Activated naive CD8-positive, alpha-beta T cell (primary cell): ENCODE results near the gene NSMF.
A peak's percentile ranks its signal among the peaks of the same experiment; 100 is the strongest.
"Not testable (repeated sequence)": the region's sequence is repeated elsewhere in the genome, so short reads cannot be mapped to it uniquely, and the experiment has no call there.

Experiments
- H3K27ac Mint-ChIP-seq: one replicate; pipeline ENCODE4 v1.8.0; 2021; ENCODE audit warnings: mixed read lengths
- H3K27me3 Mint-ChIP-seq: one replicate; pipeline ENCODE4 v1.8.0; 2021; ENCODE audit warnings: mixed read lengths
- H3K36me3 Mint-ChIP-seq: one replicate; pipeline ENCODE4 v1.8.0; 2021; ENCODE audit warnings: mixed read lengths
- H3K4me1 Mint-ChIP-seq: one replicate; pipeline ENCODE4 v1.8.0; 2021; ENCODE audit warnings: low read depth, mixed read lengths
- H3K4me3 Mint-ChIP-seq: one replicate; pipeline ENCODE4 v1.8.0; 2021; ENCODE audit warnings: mild to moderate bottlenecking, mixed read lengths
- H3K9me3 Mint-ChIP-seq: one replicate; pipeline ENCODE4 v1.8.0; 2021; ENCODE audit warnings: low read depth, mixed read lengths

NSMF gene

GRCh38 chr9:137458194-137459151 lies 661 bp downstream of the NSMF start:
- H3K27ac Mint-ChIP-seq, result no peak overlapping the region
- H3K4me1 Mint-ChIP-seq, result peaks cover 30% of the 10 kb centered on the region
- no peaks in the 10 kb centered on the region for H3K27me3 Mint-ChIP-seq
- H3K9me3 Mint-ChIP-seq, result no peaks in the 10 kb centered on the region
- H3K36me3 Mint-ChIP-seq, result no peaks in the 10 kb centered on the region
- H3K4me3 Mint-ChIP-seq, result no peak overlapping the region

GRCh38 chr9:137457406-137458193 lies 1.5 kb downstream of the NSMF start:
- no peak overlapping the region for H3K27ac Mint-ChIP-seq
- peaks cover 25% of the 10 kb centered on the region for H3K4me1 Mint-ChIP-seq
- no peaks in the 10 kb centered on the region for H3K27me3 Mint-ChIP-seq
- H3K36me3 Mint-ChIP-seq, result no peaks in the 10 kb centered on the region
- no peaks in the 10 kb centered on the region for H3K9me3 Mint-ChIP-seq
- H3K4me3 Mint-ChIP-seq, result peak overlapping the region; percentile 32

GRCh38 chr9:137456864-137457405 lies 2.2 kb downstream of the NSMF start:
- H3K4me3 Mint-ChIP-seq, result peak overlapping the region; percentile 20
- no peaks in the 10 kb centered on the region for H3K9me3 Mint-ChIP-seq
- H3K36me3 Mint-ChIP-seq, result no peaks in the 10 kb centered on the region
- no peak overlapping the region for H3K27ac Mint-ChIP-seq
- no peaks in the 10 kb centered on the region for H3K27me3 Mint-ChIP-seq
- peaks cover 26% of the 10 kb centered on the region for H3K4me1 Mint-ChIP-seq

GRCh38 chr9:137456061-137456863 lies 2.9 kb downstream of the NSMF start:
- H3K4me1 Mint-ChIP-seq, result peaks cover 26% of the 10 kb centered on the region
- no peaks in the 10 kb centered on the region for H3K27me3 Mint-ChIP-seq
- H3K36me3 Mint-ChIP-seq, result no peaks in the 10 kb centered on the region
- H3K4me3 Mint-ChIP-seq, result peak overlapping the region; percentile 56
- H3K9me3 Mint-ChIP-seq, result no peaks in the 10 kb centered on the region
- H3K27ac Mint-ChIP-seq, result no peak overlapping the region

- no peaks in the 10 kb centered on the region for H3K9me3 Mint-ChIP-seq
- no peak overlapping the region for H3K27ac Mint-ChIP-seq
- no peaks in the 10 kb centered on the region for H3K36me3 Mint-ChIP-seq
- H3K4me1 Mint-ChIP-seq, result peaks cover 22% of the 10 kb centered on the region
- H3K27me3 Mint-ChIP-seq, result no peaks in the 10 kb centered on the region
- H3K4me3 Mint-ChIP-seq, result peak overlapping the region; percentile 35
Observed at GRCh38 chr9:137455359-137455991, 3.7 kb downstream of the NSMF start.

GRCh38 chr9:137454597-137455358 lies 4.4 kb downstream of the NSMF start:
- H3K36me3 Mint-ChIP-seq, result no peaks in the 10 kb centered on the region
- no peaks in the 10 kb centered on the region for H3K27me3 Mint-ChIP-seq
- no peak overlapping the region for H3K27ac Mint-ChIP-seq
- H3K9me3 Mint-ChIP-seq, result no peaks in the 10 kb centered on the region
- H3K4me3 Mint-ChIP-seq, result peak overlapping the region; percentile 54
- peaks cover 24% of the 10 kb centered on the region for H3K4me1 Mint-ChIP-seq

GRCh38 chr9:137454145-137454596 lies 5.0 kb downstream of the NSMF start:
- Mint-ChIP-seq H3K36me3 (no peaks in the 10 kb centered on the region), H3K27ac (no peak overlapping the region), H3K4me1 (peaks cover 20% of the 10 kb centered on the region), H3K4me3 (peak overlapping the region; percentile 54), H3K9me3 (no peaks in the 10 kb centered on the region), H3K27me3 (no peaks in the 10 kb centered on the region)

GRCh38 chr9:137453643-137454081 lies 5.5 kb downstream of the NSMF start:
- Mint-ChIP-seq H3K4me1 (peaks cover 20% of the 10 kb centered on the region), H3K36me3 (no peaks in the 10 kb centered on the region), H3K9me3 (no peaks in the 10 kb centered on the region), H3K4me3 (no peak overlapping the region), H3K27ac (no peak overlapping the region), H3K27me3 (no peaks in the 10 kb centered on the region)

GRCh38 chr9:137452761-137453642 lies 6.1 kb downstream of the NSMF start:
- peaks cover 20% of the 10 kb centered on the region for H3K4me1 Mint-ChIP-seq
- no peaks in the 10 kb centered on the region for H3K36me3 Mint-ChIP-seq
- H3K4me3 Mint-ChIP-seq, result no peak overlapping the region

GRCh38 chr9:137452006-137452760 lies 7.0 kb downstream of the NSMF start:
- Mint-ChIP-seq H3K9me3 (no peaks in the 10 kb centered on the region), H3K27ac (no peak overlapping the region), H3K4me3 (no peak overlapping the region)

More at GRCh38 chr9:137452761-137453642, 6.1 kb downstream of the NSMF start:
- no peak overlapping the region for H3K27ac Mint-ChIP-seq
- no peaks in the 10 kb centered on the region for H3K27me3 Mint-ChIP-seq
- no peaks in the 10 kb centered on the region for H3K9me3 Mint-ChIP-seq

GRCh38 chr9:137451264-137452005 lies 7.7 kb downstream of the NSMF start:
- not testable (repeated sequence) for H3K4me3 Mint-ChIP-seq, H3K27me3 Mint-ChIP-seq, H3K9me3 Mint-ChIP-seq, H3K27ac Mint-ChIP-seq, H3K36me3 Mint-ChIP-seq
- peaks cover 18% of the 10 kb centered on the region for H3K4me1 Mint-ChIP-seq

More at GRCh38 chr9:137452006-137452760, 7.0 kb downstream of the NSMF start:
- Mint-ChIP-seq H3K27me3 (no peaks in the 10 kb centered on the region), H3K4me1 (peaks cover 22% of the 10 kb centered on the region), H3K36me3 (no peaks in the 10 kb centered on the region)
